NT2/D1 (cell line): Measurements from ENCODE around the gene PDE8A.
"Not testable (repeated sequence)": the region's sequence is repeated elsewhere in the genome, so short reads cannot be mapped to it uniquely, and the experiment has no call there.

Source experiments
- DNase-seq: peaks from one replicate; pipeline ENCODE4 v3.0.0-alpha.2; 2011; ENCODE audit warnings: low read depth, low spot score
- H3K27me3 ChIP-seq: 2 replicates; pipeline ENCODE4 v1.6.0; 2011; ENCODE audit warnings: mild to moderate bottlenecking; ENCODE audit not compliant: insufficient read length, insufficient read depth
- H3K36me3 ChIP-seq: 2 replicates; pipeline ENCODE4 v1.6.1; 2011; ENCODE audit warnings: mild to moderate bottlenecking, low read length, mixed read lengths; ENCODE audit not compliant: insufficient read depth, insufficient read length
- H3K4me1 ChIP-seq: 2 replicates; pipeline ENCODE4 v1.5.1; 2011; ENCODE audit not compliant: insufficient read depth, insufficient read length
- H3K4me3 ChIP-seq: 2 replicates; pipeline ENCODE4 v1.5.1; 2011; ENCODE audit warnings: low read depth; ENCODE audit not compliant: insufficient read length
- H3K9ac ChIP-seq: 2 replicates; pipeline ENCODE4 v1.6.0; 2011; ENCODE audit warnings: low read depth; ENCODE audit not compliant: insufficient read length
- H3K9me3 ChIP-seq: 2 replicates; pipeline ENCODE4 v1.5.1; 2011; ENCODE audit warnings: mild to moderate bottlenecking, low read length; ENCODE audit not compliant: insufficient read depth
- SUZ12 ChIP-seq: IDR thresholded peaks from 2 replicates; pipeline ENCODE4 v1.6.1; 2011; ENCODE audit not compliant: insufficient read length, insufficient read depth; ENCODE audit errors: extremely low read depth
- YY1 ChIP-seq: IDR thresholded peaks from 2 replicates; pipeline ENCODE4 v1.6.1; 2011; ENCODE audit not compliant: insufficient read length, insufficient read depth
- ZNF274 ChIP-seq: IDR thresholded peaks from 2 replicates; pipeline ENCODE4 v1.6.1; 2011; ENCODE audit warnings: mild to moderate bottlenecking, low read depth, low read length

The PDE8A gene

GRCh38 chr15:85179700-85180099, 198.0 kb downstream of the PDE8A start:
- Histone ChIP-seq H3K36me3 (no peaks in the 10 kb centered on the region), H3K4me1 (no peaks in the 10 kb centered on the region), H3K4me3 (no peak overlapping the region), H3K9ac (no peak overlapping the region), H3K9me3 (no peaks in the 10 kb centered on the region), H3K27me3 (no peaks in the 10 kb centered on the region)
- no peak for DNase-seq
- TF ChIP-seq YY1 (no peak), ZNF274 (no peak), SUZ12 (no peak)

DNA sequence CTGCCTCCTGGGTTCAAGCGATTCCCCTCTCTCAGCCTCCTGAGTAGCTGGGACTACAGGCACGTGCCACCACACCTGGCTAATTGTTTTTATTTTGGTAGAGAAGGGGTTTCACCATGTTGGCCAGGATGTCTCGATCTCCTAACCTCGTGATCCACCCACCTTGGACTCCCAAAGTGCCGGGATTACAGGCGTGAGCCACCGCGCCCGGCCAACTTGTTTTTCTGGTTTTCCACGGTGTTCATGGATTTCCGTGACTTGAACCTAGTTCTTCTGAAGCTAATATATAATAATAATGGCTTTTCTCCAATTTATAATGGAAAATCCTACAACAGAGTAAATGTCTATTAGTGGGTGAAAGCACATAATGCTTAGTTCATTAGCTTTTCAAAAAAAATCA, 203.7 kb downstream of the PDE8A start:
- not testable (repeated sequence) for H3K27me3 ChIP-seq, DNase-seq, H3K4me1 ChIP-seq, H3K9me3 ChIP-seq, H3K36me3 ChIP-seq, H3K9ac ChIP-seq, H3K4me3 ChIP-seq

- H3K27me3 ChIP-seq, H3K9me3 ChIP-seq, H3K9ac ChIP-seq, H3K4me1 ChIP-seq, DNase-seq, H3K4me3 ChIP-seq, H3K36me3 ChIP-seq: not testable (repeated sequence)
Observed at GRCh38 chr15:85188171-85188577, 206.5 kb downstream of the PDE8A start.
